GM23338 (cell line): Measurements from ENCODE around the gene UNC5C. TPM values are rescaled to one million over a fixed set of nuclear protein-coding genes. Genes with fewer than 3 reads are reported as not detected.

ENCODE experiments used
- ATAC-seq: fragments of 200-7000 bp; cut with Tn5 transposase; 3 replicates; pipeline ENCODE4 v1.9.1; 2020
- DNase-seq: peaks from one replicate; pipeline ENCODE4 v3.0.0-alpha.2; 2015; ENCODE audit warnings: low spot score
- H2AFZ ChIP-seq: fragments of 200-600 bp; sonication (generic); 2 replicates; pipeline ENCODE4 v1.8.0; 2016; ENCODE audit warnings: antibody characterized with exemption, mild to moderate bottlenecking, moderate library complexity
- H3F3A ChIP-seq: fragments of 200-600 bp; sonication (generic); replicated peaks from 2 replicates; pipeline ENCODE4 v1.8.0; 2017; ENCODE audit warnings: antibody characterized with exemption, mixed run types, low read depth
- H3K27ac ChIP-seq: fragments of 200-600 bp; sonication (generic); 2 replicates; pipeline ENCODE4 v1.6.1; 2016; ENCODE audit warnings: low read depth
- H3K27me3 ChIP-seq: fragments of 200-600 bp; sonication (generic); 2 replicates; pipeline ENCODE4 v1.8.0; 2016; ENCODE audit warnings: mild to moderate bottlenecking, mixed run types, moderate library complexity; ENCODE audit not compliant: insufficient read depth
- H3K36me3 ChIP-seq: fragments of 200-600 bp; sonication (generic); 2 replicates; pipeline ENCODE4 v1.8.0; 2016; ENCODE audit warnings: mild to moderate bottlenecking; ENCODE audit not compliant: insufficient read depth
- H3K4me1 ChIP-seq: fragments of 200-600 bp; sonication (generic); 2 replicates; pipeline ENCODE4 v1.8.0; 2016; ENCODE audit warnings: mild to moderate bottlenecking, moderate library complexity; ENCODE audit not compliant: insufficient read depth
- H3K4me2 ChIP-seq: fragments of 200-600 bp; sonication (generic); 2 replicates; pipeline ENCODE4 v1.7.1; 2017; ENCODE audit warnings: mixed run types
- H3K4me3 ChIP-seq: fragments of 200-600 bp; sonication (generic); 2 replicates; pipeline ENCODE4 v1.6.1; 2016; ENCODE audit warnings: mixed run types
- H3K79me2 ChIP-seq: fragments of 200-600 bp; sonication (generic); replicated peaks from 2 replicates; pipeline ENCODE4 v1.8.0; 2017; ENCODE audit warnings: mild to moderate bottlenecking; ENCODE audit not compliant: insufficient read depth
- H3K9me2 ChIP-seq: fragments of 200-600 bp; sonication (generic); 2 replicates; pipeline ENCODE4 v1.8.0; 2017; ENCODE audit not compliant: insufficient read depth
- H4K20me1 ChIP-seq: fragments of 200-600 bp; sonication (generic); replicated peaks from 2 replicates; pipeline ENCODE4 v1.8.0; 2017; ENCODE audit warnings: mild to moderate bottlenecking; ENCODE audit not compliant: insufficient read depth
- H3K27ac Mint-ChIP-seq: 2 replicates; pipeline ENCODE4 v1.8.0; 2020; ENCODE audit warnings: inconsistent platforms, mild to moderate bottlenecking, moderate library complexity, mixed read lengths
- H3K27me3 Mint-ChIP-seq: 3 replicates; pipeline ENCODE4 v1.8.0; 2022; ENCODE audit warnings: low read depth, mild to moderate bottlenecking, moderate library complexity, mixed read lengths, inconsistent platforms; ENCODE audit not compliant: insufficient read depth, poor library complexity
- H3K36me3 Mint-ChIP-seq: 3 replicates; pipeline ENCODE4 v1.8.0; 2021; ENCODE audit warnings: low read depth, mild to moderate bottlenecking, inconsistent platforms, moderate library complexity, mixed read lengths
- H3K4me1 Mint-ChIP-seq: 3 replicates; pipeline ENCODE4 v1.8.0; 2020; ENCODE audit warnings: mild to moderate bottlenecking, inconsistent platforms, mixed read lengths
- H3K4me3 Mint-ChIP-seq: 3 replicates; pipeline ENCODE4 v1.8.0; 2021; ENCODE audit warnings: moderate library complexity, mild to moderate bottlenecking, inconsistent platforms, mixed read lengths
- H3K9me3 Mint-ChIP-seq: 3 replicates; pipeline ENCODE4 v1.8.0; 2020; ENCODE audit warnings: moderate library complexity, mild to moderate bottlenecking, inconsistent platforms, mixed read lengths
- CTCF ChIP-seq, 2 experiments: fragments of 200-600 bp in 1 of 2; sonication (generic) in 1 of 2; conservative IDR thresholded peaks; 2 replicates each; pipeline versions ENCODE4 v1.5.1 to v1.6.1; 2016 to 2017; ENCODE audit warnings: antibody characterized with exemption in 2 of 2, low read depth in 2 of 2, mild to moderate bottlenecking in 2 of 2, moderate library complexity in 1 of 2
- ETS1 ChIP-seq: IDR thresholded peaks from 2 replicates; pipeline ENCODE4 v1.6.1; 2016; ENCODE audit warnings: antibody characterized with exemption
- EZH2 ChIP-seq: fragments of 200-600 bp; sonication (generic); IDR thresholded peaks from one replicate; pipeline ENCODE4 v1.8.0; 2017; ENCODE audit warnings: antibody characterized with exemption, mild to moderate bottlenecking, low read depth; ENCODE audit not compliant: unreplicated experiment
- EZH2phosphoT487 ChIP-seq: fragments of 200-600 bp; sonication (generic); IDR thresholded peaks from one replicate; pipeline ENCODE4 v1.8.1; 2018; ENCODE audit warnings: antibody characterized with exemption; ENCODE audit not compliant: unreplicated experiment
- JUNB ChIP-seq: IDR thresholded peaks from one replicate; pipeline ENCODE4 v1.6.1; 2016; ENCODE audit warnings: antibody characterized with exemption; ENCODE audit not compliant: unreplicated experiment
- POLR2AphosphoS5 ChIP-seq: IDR thresholded peaks from 2 replicates; pipeline ENCODE4 v1.6.1; 2016; ENCODE audit warnings: antibody characterized with exemption, low read depth
- STAT1 ChIP-seq: IDR thresholded peaks from one replicate; pipeline ENCODE4 v1.6.1; 2016; ENCODE audit warnings: antibody characterized with exemption; ENCODE audit not compliant: unreplicated experiment
- ZNF114 ChIP-seq: fragments of 250-450 bp; sonication (Bioruptor Pico); IDR thresholded peaks from 2 replicates; pipeline ENCODE4 v1.5.0; 2020; ENCODE audit warnings: mild to moderate bottlenecking, moderate library complexity
- ZNF331 ChIP-seq: fragments of 250-450 bp; sonication (Bioruptor Pico); IDR thresholded peaks from 2 replicates; pipeline ENCODE4 v1.5.0; 2020; ENCODE audit warnings: low read depth, mild to moderate bottlenecking, moderate library complexity
- polyA plus RNA-seq: library from polyadenylated mRNA; unstranded; fragments of >200 nt; fragmentation: Nextera tagmentation; extraction: Ambion mirVana; gene quantifications from 2 replicates; pipeline ENCODE4 v1.2.1, GENCODE V29; 2016
- total RNA-seq: library from RNA; depleted of rRNA; stranded (reverse); fragments of >200 nt; shearing (Covaris generic); gene quantifications from 2 replicates; pipeline ENCODE4 v1.2.3, GENCODE V29; 2014
- TF ChIP-seq, protein P1 (sequence below): fragments of 250-450 bp; sonication (Bioruptor Pico); IDR thresholded peaks from 2 replicates; pipeline ENCODE4 v1.5.0; 2020; ENCODE audit warnings: mild to moderate bottlenecking, moderate library complexity
- TF ChIP-seq, protein P2 (sequence below): IDR thresholded peaks from one replicate; pipeline ENCODE4 v1.6.1; 2018; ENCODE audit warnings: antibody characterized with exemption; ENCODE audit not compliant: unreplicated experiment

Gene UNC5C
- total and polyA plus RNA-seq, 2 experiments from 2014 or later, result 0.08 to 0.21 TPM

DNA sequence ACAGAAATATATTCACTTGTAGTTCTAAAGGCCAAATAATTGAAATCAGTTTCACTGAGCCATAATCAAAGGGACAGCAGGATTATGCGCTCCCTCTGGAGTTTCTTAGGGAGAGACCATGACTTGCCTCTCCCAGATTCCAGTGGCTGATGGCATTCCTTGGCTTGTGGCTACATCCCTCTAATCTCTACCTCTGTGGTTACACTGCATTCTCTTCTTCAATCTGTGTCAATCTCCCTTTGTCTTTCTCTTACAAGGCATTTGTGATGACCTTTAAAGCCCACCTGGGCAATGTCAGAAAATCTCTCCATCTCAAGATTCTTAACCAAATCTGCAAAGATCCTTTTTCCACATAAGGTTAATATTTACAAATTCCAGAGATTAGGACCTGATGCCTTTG is 260.2 kb downstream of the UNC5C start (continued):
- TF ChIP-seq, protein P1, sequence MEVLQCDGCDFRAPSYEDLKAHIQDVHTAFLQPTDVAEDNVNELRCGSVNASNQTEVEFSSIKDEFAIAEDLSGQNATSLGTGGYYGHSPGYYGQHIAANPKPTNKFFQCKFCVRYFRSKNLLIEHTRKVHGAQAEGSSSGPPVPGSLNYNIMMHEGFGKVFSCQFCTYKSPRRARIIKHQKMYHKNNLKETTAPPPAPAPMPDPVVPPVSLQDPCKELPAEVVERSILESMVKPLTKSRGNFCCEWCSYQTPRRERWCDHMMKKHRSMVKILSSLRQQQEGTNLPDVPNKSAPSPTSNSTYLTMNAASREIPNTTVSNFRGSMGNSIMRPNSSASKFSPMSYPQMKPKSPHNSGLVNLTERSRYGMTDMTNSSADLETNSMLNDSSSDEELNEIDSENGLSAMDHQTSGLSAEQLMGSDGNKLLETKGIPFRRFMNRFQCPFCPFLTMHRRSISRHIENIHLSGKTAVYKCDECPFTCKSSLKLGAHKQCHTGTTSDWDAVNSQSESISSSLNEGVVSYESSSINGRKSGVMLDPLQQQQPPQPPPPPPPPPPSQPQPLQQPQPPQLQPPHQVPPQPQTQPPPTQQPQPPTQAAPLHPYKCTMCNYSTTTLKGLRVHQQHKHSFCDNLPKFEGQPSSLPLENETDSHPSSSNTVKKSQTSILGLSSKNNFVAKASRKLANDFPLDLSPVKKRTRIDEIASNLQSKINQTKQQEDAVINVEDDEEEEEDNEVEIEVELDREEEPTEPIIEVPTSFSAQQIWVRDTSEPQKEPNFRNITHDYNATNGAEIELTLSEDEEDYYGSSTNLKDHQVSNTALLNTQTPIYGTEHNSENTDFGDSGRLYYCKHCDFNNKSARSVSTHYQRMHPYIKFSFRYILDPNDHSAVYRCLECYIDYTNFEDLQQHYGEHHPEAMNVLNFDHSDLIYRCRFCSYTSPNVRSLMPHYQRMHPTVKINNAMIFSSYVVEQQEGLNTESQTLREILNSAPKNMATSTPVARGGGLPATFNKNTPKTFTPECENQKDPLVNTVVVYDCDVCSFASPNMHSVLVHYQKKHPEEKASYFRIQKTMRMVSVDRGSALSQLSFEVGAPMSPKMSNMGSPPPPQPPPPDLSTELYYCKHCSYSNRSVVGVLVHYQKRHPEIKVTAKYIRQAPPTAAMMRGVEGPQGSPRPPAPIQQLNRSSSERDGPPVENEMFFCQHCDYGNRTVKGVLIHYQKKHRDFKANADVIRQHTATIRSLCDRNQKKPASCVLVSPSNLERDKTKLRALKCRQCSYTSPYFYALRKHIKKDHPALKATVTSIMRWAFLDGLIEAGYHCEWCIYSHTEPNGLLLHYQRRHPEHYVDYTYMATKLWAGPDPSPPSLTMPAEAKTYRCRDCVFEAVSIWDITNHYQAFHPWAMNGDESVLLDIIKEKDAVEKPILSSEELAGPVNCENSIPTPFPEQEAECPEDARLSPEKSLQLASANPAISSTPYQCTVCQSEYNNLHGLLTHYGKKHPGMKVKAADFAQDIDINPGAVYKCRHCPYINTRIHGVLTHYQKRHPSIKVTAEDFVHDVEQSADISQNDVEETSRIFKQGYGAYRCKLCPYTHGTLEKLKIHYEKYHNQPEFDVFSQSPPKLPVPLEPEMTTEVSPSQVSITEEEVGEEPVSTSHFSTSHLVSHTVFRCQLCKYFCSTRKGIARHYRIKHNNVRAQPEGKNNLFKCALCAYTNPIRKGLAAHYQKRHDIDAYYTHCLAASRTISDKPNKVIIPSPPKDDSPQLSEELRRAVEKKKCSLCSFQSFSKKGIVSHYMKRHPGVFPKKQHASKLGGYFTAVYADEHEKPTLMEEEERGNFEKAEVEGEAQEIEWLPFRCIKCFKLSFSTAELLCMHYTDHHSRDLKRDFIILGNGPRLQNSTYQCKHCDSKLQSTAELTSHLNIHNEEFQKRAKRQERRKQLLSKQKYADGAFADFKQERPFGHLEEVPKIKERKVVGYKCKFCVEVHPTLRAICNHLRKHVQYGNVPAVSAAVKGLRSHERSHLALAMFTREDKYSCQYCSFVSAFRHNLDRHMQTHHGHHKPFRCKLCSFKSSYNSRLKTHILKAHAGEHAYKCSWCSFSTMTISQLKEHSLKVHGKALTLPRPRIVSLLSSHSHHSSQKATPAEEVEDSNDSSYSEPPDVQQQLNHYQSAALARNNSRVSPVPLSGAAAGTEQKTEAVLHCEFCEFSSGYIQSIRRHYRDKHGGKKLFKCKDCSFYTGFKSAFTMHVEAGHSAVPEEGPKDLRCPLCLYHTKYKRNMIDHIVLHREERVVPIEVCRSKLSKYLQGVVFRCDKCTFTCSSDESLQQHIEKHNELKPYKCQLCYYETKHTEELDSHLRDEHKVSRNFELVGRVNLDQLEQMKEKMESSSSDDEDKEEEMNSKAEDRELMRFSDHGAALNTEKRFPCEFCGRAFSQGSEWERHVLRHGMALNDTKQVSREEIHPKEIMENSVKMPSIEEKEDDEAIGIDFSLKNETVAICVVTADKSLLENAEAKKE (CRISPR knock-in tag), result no peak
- TF ChIP-seq ETS1, result no peak
- no peak for TF ChIP-seq CTCF (conservative IDR thresholded peaks at IDR 0.05; ENCODE audit: low read depth in 2 of 2)

DNA sequence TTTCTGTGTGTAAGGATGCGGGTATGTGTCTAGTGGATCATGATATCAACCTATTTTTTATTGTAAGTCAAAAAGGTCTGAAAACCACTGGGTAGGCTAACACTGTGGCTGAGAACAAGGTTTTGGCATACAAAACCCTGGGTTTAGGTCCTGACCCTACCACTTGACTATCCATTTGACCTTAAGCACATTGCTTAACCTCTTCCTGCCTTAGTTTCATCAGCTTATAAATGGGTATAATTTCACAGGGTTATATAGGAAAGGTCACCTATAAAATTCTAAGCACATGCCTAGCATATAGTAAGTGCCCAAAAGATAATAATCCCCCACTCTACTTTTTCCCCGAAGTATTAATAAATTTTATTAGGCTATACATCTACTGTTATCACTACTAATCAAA is 263.0 kb downstream of the UNC5C start:
- Histone ChIP-seq H3F3A (no peaks in the 10 kb centered on the region), H3K79me2 (no peaks in the 10 kb centered on the region), H3K4me1 (no peaks in the 10 kb centered on the region), H3K27me3 (no peaks in the 10 kb centered on the region), H2AFZ (no peak overlapping the region; the same call in 1 of the 2 replicates), H3K27ac (no peak overlapping the region), H4K20me1 (no peaks in the 10 kb centered on the region), H3K4me2 (no peak overlapping the region), H3K4me3 (no peak overlapping the region), H3K36me3 (no peaks in the 10 kb centered on the region), H3K9me2 (peaks cover 9% of the 10 kb centered on the region; the same call in 1 of the 2 replicates)
- no peak for ATAC-seq
- Mint-ChIP-seq H3K27ac (no peak overlapping the region), H3K4me3 (no peak overlapping the region), H3K4me1 (peaks cover 5% of the 10 kb centered on the region; the same call in 1 of the 3 replicates), H3K27me3 (no peaks in the 10 kb centered on the region), H3K9me3 (peaks cover 8% of the 10 kb centered on the region), H3K36me3 (peaks cover 4% of the 10 kb centered on the region; the same call in 2 of the 3 replicates)
- TF ChIP-seq EZH2, result no peak
- TF ChIP-seq ETS1, result no peak
- no peak for TF ChIP-seq EZH2phosphoT487
- no peak for TF ChIP-seq ZNF114 (CRISPR knock-in tag)
- TF ChIP-seq JUNB, result no peak
- no peak for TF ChIP-seq POLR2AphosphoS5
- TF ChIP-seq ZNF331 (CRISPR knock-in tag), result no peak
- no peak for TF ChIP-seq STAT1
- TF ChIP-seq, protein P2, sequence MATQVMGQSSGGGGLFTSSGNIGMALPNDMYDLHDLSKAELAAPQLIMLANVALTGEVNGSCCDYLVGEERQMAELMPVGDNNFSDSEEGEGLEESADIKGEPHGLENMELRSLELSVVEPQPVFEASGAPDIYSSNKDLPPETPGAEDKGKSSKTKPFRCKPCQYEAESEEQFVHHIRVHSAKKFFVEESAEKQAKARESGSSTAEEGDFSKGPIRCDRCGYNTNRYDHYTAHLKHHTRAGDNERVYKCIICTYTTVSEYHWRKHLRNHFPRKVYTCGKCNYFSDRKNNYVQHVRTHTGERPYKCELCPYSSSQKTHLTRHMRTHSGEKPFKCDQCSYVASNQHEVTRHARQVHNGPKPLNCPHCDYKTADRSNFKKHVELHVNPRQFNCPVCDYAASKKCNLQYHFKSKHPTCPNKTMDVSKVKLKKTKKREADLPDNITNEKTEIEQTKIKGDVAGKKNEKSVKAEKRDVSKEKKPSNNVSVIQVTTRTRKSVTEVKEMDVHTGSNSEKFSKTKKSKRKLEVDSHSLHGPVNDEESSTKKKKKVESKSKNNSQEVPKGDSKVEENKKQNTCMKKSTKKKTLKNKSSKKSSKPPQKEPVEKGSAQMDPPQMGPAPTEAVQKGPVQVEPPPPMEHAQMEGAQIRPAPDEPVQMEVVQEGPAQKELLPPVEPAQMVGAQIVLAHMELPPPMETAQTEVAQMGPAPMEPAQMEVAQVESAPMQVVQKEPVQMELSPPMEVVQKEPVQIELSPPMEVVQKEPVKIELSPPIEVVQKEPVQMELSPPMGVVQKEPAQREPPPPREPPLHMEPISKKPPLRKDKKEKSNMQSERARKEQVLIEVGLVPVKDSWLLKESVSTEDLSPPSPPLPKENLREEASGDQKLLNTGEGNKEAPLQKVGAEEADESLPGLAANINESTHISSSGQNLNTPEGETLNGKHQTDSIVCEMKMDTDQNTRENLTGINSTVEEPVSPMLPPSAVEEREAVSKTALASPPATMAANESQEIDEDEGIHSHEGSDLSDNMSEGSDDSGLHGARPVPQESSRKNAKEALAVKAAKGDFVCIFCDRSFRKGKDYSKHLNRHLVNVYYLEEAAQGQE, result no peak
- DNase-seq, result no peak
